Type B pancreatic cell (in vitro differentiated cells): ENCODE results near the gene RAD50. TPM values are rescaled to one million over a fixed set of nuclear protein-coding genes. Genes with fewer than 3 reads are reported as not detected.

ENCODE experiments used
- DNase-seq: peaks from one replicate; pipeline ENCODE4 v3.0.0; 2021; ENCODE audit warnings: mixed read lengths; ENCODE audit not compliant: unreplicated experiment; ENCODE audit errors: extremely low spot score
- H3K27ac Mint-ChIP-seq: 2 replicates; pipeline ENCODE4 v1.8.0; 2021; ENCODE audit warnings: mild to moderate bottlenecking, mixed read lengths
- H3K27me3 Mint-ChIP-seq: 2 replicates; pipeline ENCODE4 v1.8.0; 2021; ENCODE audit warnings: mixed read lengths
- H3K36me3 Mint-ChIP-seq: 2 replicates; pipeline ENCODE4 v1.8.0; 2021; ENCODE audit warnings: mixed read lengths
- H3K4me1 Mint-ChIP-seq: one replicate; pipeline ENCODE4 v1.8.0; 2021; ENCODE audit warnings: mixed read lengths; ENCODE audit not compliant: unreplicated experiment
- H3K4me3 Mint-ChIP-seq: 2 replicates; pipeline ENCODE4 v1.8.0; 2021; ENCODE audit warnings: mild to moderate bottlenecking, mixed read lengths
- H3K9me3 Mint-ChIP-seq: 2 replicates; pipeline ENCODE4 v1.8.0; 2021; ENCODE audit warnings: mixed read lengths
- CTCF ChIP-seq: fragments of 200-600 bp; sonication (generic); conservative IDR thresholded peaks from 2 replicates; pipeline ENCODE4 v1.5.0; 2021; ENCODE audit warnings: antibody characterized with exemption, mild to moderate bottlenecking
- total RNA-seq: library from RNA; stranded (reverse); gene quantifications from 2 replicates; pipeline ENCODE4 v1.2.1, GENCODE V29; 2021; ENCODE audit warnings: low replicate concordance

The RAD50 gene
- total RNA-seq, 1 donor from 2014 or later = 41.3 TPM

- no peak for TF ChIP-seq CTCF
Observed at GRCh38 chr5:132671000-132671399, 114.2 kb downstream of the RAD50 start.

GRCh38 chr5:132673488-132673887, 116.7 kb downstream of the RAD50 start:
- H3K9me3 Mint-ChIP-seq = peaks cover 4% of the 10 kb centered on the region
- H3K27me3 Mint-ChIP-seq = peaks cover 7% of the 10 kb centered on the region
- no peak for DNase-seq
- no peak overlapping the region for H3K4me3 Mint-ChIP-seq
- no peak for TF ChIP-seq CTCF
- H3K27ac Mint-ChIP-seq = no peak overlapping the region
- no peaks in the 10 kb centered on the region for H3K4me1 Mint-ChIP-seq
- no peaks in the 10 kb centered on the region for H3K36me3 Mint-ChIP-seq

More at GRCh38 chr5:132671000-132671399, 114.2 kb downstream of the RAD50 start:
- Mint-ChIP-seq H3K36me3 (no peaks in the 10 kb centered on the region), H3K4me1 (peaks cover 4% of the 10 kb centered on the region), H3K9me3 (peaks cover 4% of the 10 kb centered on the region), H3K27me3 (peaks cover 9% of the 10 kb centered on the region), H3K4me3 (no peak overlapping the region), H3K27ac (no peak overlapping the region)
- no peak for DNase-seq

- no peak for DNase-seq
- Mint-ChIP-seq H3K4me3 (no peak within 1 kb of the TSS), H3K9me3 (peaks cover 4% of the 10 kb centered on the region), H3K36me3 (no peaks in the 10 kb centered on the region), H3K27me3 (peaks cover 7% of the 10 kb centered on the region), H3K27ac (no peak within 1 kb of the TSS), H3K4me1 (no peaks in the 10 kb centered on the region)
- no peak for TF ChIP-seq CTCF
Observed at GRCh38 chr5:132673939-132674630, 117.3 kb downstream of the RAD50 start, which contains the start of gene IL4. TSS of gene IL4 (plus strand) at chr5:132673989. CDS start at chr5:132674051, 62 bp downstream.

GRCh38 chr5:132674671-132675506, 118.1 kb downstream of the RAD50 start:
- no peak for DNase-seq
- Mint-ChIP-seq H3K4me3 (no peak overlapping the region), H3K27me3 (peaks cover 3% of the 10 kb centered on the region), H3K4me1 (no peaks in the 10 kb centered on the region), H3K9me3 (peaks cover 4% of the 10 kb centered on the region), H3K27ac (no peak overlapping the region), H3K36me3 (no peaks in the 10 kb centered on the region)
- no peak for TF ChIP-seq CTCF

- H3K36me3 Mint-ChIP-seq = no peaks in the 10 kb centered on the region
Observed at GRCh38 chr5:132675936-132676689, 119.3 kb downstream of the RAD50 start.

More at GRCh38 chr5:132675936-132676689, 119.3 kb downstream of the RAD50 start:
- Mint-ChIP-seq H3K4me3 (no peak overlapping the region), H3K27ac (peak overlapping the region; percentile 8), H3K9me3 (peaks cover 2% of the 10 kb centered on the region), H3K4me1 (no peaks in the 10 kb centered on the region), H3K27me3 (no peaks in the 10 kb centered on the region)
- no peak for TF ChIP-seq CTCF
- DNase-seq = peak; percentile 25
